KBM-7 (cell line): ENCODE data around the gene ZMYND10.

Experiments used
- DNase-seq: peaks from one replicate; pipeline ENCODE4 v3.0.0-alpha.2; 2015
- in situ Hi-C: fragments of 300-500 bp; cut with MboI; formaldehyde crosslinking; loops from 2 replicates; pipeline ENCODE4 v1.14.3; 2020; ENCODE audit warnings: low sequenced_read_pairs, low pct_unique_long_range_greater_than_20kb, mixed read lengths

ZMYND10 gene

DNA sequence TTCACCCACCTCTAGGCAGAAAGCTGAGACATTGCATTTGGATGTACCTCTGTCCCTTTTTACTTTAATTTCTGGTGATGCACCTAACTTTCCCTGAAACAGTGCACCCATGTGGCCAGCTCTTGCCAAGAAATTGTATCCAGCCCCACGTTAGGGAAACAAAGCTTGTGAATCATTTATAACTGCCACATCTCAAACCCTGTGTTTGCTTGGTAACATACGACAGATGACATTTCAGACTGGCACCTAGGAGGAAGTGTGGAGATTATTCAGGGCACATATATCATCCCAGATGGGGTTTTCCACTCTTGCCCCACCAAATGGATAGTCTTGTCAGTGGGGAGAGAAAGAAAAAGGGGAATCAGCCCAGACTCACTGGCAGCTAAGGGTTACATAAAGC is 7.2 kb upstream of the ZMYND10 start:
- no peak for DNase-seq
- in situ Hi-C loops, result no loop called here

DNA sequence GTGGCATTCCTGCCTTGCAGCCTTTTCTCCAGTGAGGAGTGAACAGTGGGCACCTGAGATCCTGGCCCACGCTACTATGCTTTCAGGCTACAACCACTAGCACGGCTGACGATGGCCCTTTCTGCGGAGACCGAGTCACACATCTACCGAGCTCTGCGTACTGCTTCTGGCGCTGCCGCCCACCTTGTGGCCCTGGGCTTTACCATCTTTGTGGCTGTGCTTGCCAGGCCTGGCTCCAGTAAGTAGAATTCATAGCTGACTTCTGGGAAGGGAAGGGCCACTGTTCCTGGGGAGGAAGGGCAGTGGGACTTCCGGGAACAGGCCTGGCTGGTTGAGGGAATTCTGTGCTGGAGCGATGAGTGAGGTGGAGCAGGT is 5.8 kb upstream of the ZMYND10 start:
- in situ Hi-C loops, result no loop called here

DNA sequence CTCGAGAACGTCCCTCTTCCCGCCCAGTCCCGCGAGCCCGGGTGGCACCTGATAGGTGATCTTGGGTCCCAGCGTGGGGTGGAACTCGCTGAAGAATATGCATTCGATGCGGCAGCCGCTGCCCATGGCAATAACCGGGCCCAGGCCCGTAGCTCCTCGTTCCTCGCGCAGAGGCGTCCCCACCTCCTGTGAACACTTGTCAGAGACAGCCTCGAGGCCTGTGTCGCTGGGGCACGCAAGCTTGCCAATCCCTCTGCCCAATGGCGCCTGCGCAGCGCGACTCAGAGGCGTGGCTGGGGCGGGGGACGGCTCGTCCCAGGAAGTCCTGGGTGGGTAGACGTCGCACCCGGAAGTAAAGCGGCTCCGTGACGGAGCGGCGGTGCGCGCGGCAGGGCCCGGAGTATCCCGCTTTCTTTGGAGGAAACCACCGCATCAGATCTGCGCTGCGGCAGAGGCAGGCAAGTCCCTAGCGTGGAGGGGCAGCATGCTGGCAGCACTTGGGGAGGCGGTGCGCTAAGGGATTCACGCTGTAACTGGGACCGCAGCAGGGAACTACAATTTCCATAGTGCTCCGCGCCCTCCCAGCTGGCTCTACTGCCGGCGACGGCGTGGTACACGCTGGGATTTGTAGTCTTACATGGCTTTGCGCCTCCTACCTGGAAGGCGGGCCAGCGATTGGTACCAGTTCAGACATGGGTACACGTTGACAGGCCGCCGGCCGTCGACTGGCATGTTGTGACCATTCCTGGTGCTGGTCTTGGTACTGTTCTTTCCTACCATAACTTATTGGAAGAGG is 5.2 kb upstream of the ZMYND10 start, which contains the start of the genes CYB561D2 and NPRL2:
Gene CYB561D2 (plus strand): TSS at position 336 of the 796 bp plus-strand sequence. CDS start 572 bp downstream, outside the sequence.
Gene NPRL2 (minus strand): TSS at position 249 of the 796 bp plus-strand sequence. CDS start 123 bp downstream, at position 126.
- in situ Hi-C loops, result no loop called here
- peak; percentile 96 for DNase-seq

More for the DNA sequence above, 5.8 kb upstream of the ZMYND10 start:
- DNase-seq, result no peak

DNA sequence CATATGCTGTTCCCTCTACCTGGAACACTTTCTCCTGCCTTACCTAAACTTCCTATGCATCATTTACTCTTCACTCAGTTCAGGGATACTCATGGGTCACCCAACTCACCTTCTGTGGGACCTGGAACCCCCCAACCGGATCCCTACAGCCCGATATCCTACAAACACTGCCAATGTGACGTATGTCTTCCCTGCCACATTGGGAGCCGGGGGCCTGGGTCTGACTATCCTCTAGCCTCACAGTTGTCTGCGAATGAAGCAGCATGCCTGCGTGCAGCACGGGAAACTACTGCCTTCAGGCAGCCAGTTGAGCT is 4.6 kb upstream of the ZMYND10 start:
- in situ Hi-C loops, result no loop called here
- no peak for DNase-seq

DNA sequence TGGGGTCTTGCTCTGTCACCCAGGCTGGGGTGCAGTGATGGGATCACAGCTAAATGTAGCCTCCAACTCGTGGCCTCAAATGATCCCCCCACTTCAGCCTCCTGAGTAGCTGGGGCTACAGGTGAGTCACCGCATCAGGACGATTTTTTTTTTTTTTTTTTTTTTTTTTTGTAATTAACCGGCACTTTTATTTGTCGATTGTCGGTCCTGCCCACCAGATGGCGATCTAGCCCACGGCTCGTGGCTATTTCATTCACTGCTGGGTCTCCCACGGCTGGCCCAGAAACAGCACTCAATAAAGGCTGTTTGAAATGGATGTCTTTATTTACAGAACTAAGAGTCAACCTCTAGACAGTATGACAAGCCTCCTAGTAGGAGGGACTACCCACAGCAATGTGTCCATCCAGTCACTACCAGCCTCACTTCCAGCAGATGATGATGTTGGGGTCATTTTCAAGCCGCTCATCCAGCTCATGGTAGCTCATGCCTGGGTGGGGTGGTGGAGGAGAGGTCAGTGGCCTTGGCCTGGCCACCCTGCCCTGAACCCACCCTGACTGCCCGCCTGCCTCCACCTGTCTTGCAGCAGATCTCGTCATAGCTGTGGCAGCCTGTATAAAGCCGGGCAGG is 1.8 kb upstream of the ZMYND10 start:
- in situ Hi-C loops, result no loop called here
- peak; percentile 81 for DNase-seq

DNA sequence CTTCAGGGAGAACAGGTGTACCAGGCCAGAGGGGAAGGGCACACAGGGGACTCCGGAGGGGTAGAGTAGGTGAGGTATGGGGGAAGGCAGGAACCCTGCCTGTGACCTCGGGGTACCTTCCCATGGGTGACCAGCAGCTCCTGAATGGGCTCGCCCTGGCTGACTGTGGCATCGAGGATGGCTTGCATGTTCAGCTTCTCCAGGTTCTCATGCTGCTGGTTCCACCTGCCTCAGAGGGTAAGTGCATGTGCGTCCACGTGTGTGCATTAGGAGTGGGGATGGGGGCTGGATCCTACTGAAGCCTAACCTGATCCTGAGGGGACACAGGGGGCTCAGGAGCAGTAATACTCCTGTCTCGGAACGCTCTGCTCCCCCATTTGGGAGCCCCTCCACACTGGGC is 524 bp downstream of the ZMYND10 start:
- no peak for DNase-seq
- in situ Hi-C loops, result no loop called here

DNA sequence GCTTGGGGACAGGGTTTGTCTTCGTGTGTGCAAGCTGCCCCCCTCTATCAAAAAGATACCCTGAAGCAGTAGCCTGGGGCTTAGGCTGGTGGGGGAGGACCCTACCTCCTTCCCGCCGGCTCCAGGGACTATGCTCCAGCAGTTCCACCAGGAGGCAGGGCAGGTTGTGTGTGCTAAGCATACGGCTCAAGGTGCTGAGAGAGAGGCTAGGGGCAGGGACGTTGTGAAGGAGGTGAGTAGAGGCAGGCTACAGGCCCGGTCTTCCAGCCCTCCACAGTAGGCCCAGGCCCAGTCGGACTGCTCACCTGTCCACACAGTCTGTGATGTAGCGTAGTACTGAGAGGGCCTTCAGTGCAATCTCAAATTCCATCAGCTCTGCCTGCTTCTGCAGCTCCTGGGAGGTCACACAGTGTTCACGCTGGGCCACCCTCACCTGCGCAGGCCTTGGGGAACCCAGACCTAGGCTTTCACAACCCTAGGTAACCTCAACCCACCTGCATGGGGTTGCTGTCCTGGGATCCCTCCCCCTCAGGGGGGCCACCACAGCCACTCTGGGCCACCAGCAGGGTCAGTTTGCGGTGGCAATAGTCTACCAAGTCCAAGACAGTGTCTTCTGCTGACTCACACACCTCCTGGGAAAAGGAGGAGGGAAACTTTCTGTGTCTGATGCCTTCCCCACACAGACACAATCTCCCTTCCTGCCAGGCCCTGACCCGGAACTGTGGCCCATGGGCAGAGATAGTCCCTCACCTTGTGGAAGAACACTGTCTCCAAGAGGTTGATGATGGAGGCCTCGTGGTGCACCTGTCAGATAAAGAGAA is 2.5 kb downstream of the ZMYND10 start:
- DNase-seq, result no peak
- in situ Hi-C loops, result no loop called here

DNA sequence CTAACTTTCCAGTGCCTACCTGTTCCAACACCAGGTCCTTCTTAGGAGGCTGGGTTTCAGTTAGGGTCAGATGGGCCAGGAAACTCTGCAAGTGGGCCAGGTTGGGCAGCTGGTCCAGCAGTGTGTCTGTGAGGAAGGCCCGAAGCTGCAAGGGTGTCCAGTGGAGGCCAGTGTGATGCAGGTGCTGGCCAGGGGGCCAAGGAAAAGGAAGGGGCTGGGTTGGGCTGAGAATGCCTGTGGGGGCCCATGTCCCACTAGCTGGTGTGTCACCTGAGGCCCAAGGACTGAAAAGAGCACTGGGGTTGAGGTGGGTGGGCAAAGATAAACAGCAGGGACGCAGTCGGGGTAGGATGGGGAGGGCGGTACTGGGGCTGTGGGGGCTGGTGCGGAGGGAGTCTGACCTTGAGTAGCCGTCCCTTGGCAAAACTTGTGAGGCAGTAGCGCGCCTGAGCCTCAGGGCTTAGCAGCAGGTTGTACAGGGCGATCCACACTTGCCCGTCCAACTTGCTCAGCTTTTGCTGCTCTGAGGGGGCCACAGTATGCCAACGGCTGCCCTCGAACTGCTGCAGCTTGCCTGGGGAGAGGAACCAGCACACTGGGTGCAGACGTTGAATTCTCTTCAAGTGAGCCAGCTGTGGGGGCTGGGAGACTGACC is 3.4 kb downstream of the ZMYND10 start:
- in situ Hi-C loops, result no loop called here
- DNase-seq, result no peak

DNA sequence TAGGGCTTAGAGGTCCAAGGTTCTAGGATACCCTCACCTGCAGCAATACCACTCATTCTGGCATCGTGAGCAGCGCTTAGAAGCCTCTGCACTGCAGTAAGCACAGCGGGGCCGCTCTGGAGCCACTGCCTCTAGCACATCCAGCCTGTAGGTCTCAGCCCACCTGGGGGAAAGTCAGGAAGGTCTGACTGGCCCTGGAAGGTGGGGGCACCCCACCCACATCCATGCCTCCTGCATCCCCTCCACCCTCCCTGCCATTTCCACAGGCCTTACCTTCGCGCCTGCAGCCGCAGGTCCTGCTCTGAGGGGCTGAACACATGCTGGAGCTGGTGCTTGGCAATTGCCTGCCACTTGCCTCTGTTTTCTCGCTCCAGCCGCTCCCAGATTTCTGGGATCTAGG is 4.0 kb downstream of the ZMYND10 start:
- DNase-seq, result no peak
- in situ Hi-C loops, result no loop called here

DNA sequence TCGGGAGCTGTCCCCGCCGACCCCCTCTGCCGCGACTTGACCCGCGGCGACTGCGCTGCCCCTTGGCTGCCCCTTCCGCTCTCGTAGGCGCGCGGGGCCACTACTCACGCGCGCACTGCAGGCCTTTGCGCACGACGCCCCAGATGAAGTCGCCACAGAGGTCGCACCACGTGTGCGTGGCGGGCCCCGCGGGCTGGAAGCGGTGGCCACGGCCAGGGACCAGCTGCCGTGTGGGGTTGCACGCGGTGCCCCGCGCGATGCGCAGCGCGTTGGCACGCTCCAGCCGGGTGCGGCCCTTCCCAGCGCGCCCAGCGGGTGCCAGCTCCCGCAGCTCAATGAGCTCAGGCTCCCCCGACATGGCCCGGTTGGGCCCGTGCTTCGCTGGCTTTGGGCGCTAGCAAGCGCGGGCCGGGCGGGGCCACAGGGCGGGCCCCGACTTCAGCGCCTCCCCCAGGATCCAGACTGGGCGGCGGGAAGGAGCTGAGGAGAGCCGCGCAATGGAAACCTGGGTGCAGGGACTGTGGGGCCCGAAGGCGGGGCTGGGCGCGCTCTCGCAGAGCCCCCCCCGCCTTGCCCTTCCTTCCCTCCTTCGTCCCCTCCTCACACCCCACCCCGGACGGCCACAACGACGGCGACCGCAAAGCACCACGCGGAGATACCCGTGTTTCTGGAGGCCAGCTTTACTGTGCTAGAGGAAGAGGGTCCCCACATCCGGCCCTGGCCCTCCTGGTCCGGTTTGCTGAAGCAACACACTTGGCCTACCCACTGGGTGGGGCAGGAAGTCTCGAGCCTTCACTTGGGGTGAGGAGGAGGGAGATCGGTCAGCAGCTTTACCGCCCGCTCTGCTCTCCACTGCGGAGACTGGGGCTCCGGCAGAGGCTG is 4.8 kb downstream of the ZMYND10 start, which contains the start of gene RASSF1:
Gene RASSF1 (minus strand): TSS at position 389 of the 882 bp plus-strand sequence. CDS start 31 bp downstream, at position 358.
- in situ Hi-C loops, result no loop called here
- peak; percentile 90 for DNase-seq

DNA sequence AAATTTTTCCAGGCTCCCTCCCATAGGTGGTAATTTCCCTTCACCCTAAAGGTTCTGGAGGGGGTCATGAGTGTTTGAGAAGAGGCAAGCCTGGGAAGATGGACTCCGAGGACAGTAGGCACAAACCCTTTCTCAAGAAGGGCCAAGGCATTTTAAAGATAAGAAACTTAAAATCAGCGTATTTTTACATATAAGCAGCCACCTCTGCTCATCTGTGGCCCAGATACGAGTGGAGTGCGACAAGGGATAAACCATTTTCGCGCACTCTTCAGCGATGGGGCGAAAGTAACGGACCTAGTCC is 5.4 kb downstream of the ZMYND10 start:
- in situ Hi-C loops, result no loop called here
- no peak for DNase-seq

DNA sequence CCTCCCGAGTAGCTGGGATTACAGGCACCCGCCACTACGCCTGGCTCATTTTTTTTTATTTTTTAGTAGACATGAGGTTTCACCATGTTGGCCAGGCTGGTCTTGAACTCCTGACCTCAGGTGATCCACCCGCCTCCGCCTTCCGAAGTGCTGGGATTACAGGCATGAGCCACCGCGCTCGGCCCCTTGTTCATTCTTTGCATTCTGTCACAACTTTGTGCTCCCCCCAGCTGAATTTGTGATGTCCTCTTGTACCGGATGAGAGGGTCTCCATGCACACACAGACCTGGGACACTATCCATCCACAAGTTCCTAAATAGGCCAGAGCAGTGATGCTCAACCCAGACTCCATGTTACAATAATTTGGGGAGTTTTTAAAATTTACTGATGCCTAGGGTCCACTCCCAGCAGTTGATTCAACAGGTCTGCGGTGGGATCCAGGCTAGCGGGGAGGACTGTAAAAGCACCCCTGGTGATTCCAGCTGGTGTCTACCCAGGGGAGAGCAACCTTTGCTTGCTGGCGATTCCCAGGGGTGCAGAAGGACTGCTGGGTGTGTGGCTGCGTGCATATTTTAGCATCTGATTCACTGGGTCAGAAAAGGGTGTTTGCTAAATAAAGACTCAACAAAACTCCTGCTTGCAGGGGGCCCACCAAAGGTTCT is 5.9 kb downstream of the ZMYND10 start:
- DNase-seq, result no peak
- in situ Hi-C loops, result no loop called here

DNA sequence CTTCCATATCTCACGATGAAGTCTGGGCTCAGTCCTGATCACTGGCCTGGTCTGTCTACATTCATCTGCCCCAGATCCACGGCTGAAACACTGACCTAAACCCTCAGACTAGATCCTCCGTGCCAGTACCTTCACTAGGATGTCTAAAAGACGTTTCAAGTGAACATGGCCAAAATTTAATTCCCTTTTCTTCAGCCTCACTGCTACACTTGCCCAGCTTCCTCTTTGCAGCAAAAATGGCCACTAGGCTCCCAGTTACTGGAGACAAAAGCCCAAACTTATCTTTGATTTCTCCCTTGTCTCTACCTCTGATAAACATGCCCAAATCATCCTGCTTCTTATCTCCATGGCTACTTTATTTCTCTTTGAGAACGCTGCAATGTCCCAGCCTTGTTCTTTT is 6.6 kb downstream of the ZMYND10 start:
- DNase-seq, result peak; percentile 68
- in situ Hi-C loops, result no loop called here

DNA sequence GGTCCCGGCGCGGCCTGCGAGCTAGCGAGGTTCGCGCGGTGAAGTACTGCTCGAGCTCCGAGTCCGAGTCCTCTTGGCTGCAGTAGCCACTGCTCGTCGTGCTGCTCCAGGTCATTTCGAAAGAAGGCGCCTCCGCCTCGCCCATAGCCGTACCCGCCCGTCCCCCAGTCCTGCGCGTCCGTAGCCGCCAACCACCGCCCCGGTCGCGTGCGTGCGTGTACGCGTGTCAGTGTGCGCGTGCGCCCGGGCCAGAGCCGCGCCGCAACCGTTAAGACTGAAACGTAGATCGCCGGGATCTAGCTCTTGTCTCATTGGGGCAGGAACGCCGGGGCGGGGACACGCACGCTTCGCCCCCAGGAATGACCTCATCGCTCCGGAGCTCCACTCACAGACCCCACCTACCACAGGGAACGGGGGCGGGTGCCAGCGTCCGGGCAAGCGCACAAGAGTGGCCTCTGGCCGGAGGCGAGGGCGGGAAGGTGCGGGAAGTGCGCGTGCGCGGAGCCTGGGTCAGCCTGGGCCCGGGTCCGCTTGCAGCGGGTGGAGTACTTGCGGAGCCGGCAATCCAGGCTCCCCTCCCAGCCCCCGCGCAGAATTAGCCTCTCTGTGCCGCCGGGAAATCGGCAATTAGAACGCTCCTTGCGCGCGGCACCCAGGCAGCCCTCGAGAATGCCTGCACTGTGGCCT is 8.2 kb downstream of the ZMYND10 start:
- in situ Hi-C loops, result no loop called here
- DNase-seq, result peak; percentile 99

DNA sequence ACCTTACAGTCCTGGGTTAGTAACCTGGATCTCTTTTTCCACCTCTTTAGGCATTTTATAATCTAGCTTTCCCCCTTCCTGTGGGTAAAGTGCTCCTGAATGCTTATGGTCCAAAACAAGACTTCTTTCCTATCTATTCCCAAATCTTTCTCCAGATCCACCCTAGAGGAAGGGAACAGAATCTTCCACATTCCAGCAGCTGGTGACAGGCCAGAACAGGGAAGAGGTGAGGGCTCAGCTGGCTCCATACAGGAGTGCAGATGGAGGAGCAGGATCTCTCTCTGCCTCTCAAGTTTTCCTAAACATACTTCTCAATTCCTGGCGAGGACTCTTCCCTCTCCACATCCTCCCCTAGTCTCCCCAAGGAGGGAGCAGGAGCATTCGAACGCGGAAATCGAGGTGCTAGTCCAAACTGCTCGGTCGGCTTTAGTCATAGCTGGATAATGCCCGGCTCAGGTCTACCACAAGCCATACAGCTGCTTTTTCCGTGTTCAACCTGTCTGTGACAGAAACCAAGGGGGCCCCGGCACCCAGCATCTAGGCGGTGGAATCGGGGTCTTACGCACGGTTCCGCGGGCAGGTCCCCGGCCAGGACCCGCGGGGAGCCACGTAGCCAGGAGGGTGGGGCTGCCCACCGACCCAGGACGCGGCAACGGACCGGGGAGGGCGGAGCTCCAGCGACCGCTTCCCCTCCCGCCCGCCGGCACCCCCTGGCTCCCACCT is 8.9 kb downstream of the ZMYND10 start:
- DNase-seq, result no peak
- in situ Hi-C loops, result no loop called here

DNA sequence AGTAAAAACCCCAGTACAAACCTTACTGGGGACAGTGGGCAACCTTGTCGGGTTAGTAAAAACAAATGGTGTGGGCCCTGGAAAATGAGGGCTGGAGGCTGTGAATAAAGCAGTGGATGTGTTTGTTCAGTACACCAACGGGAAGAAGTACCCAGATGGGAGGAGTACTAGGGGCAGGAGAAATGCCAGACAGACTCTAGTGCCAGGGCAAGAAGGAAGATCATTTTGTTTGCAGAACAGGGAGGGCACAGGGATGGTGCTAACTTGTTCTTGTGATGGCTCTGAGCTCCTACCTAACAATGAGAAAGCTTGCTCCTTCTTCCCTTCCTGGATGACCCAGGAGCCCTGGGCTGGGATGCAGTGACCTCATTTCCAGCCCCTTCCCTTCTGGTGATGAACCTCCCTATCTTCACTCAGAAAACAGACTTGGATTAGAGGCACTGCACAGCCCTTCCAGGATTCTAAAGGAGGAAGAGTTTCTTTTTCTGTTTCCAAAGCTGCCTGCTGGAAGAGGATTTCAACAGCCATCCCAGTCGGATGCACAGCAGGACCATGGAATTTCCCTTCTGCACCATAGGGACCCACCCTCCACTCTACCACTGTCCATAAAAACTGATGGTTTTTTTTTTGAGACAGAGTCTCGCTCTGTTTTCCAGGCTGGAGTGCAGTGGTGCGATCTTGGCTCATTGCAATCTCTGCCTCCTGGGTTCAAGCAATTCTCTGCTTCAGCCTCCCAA is 11.0 kb downstream of the ZMYND10 start:
- in situ Hi-C loops, result no loop called here
- DNase-seq, result no peak
